Activated CD8-positive, alpha-beta memory T cell treated with anti-CD3 and anti-CD28 coated beads for 4 hours (primary cell): Measurements from ENCODE around the gene PIR.

Experiments used
- DNase-seq, 2 donors: peaks; one replicate each; pipeline ENCODE4 v3.0.0-alpha.2; 2020; ENCODE audit warnings: low read depth in 2 of 2

The PIR gene

GRCh38 chrX:15483891-15484290 lies 9.2 kb downstream of the PIR start:
- no peak for DNase-seq

DNA sequence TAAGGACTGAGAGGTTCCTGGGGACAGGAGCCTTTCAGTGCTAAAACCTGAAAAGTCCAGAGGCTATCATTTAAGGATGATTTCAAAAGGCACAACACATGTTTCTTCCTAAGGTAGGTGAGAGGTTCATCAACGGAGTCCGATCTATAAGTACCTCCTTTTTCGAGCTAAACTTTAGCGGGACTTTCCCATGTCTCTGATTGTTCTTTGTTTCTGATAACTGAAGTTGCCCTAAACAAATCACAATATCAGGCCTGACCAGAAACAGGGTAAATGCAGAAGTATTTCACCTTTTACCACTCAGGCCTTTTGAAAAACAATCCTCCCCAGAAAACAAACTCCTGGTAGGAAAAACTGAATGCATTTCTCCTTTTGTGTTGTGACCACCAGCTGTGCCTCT lies 17.6 kb downstream of the PIR start:
- no peak for DNase-seq

DNA sequence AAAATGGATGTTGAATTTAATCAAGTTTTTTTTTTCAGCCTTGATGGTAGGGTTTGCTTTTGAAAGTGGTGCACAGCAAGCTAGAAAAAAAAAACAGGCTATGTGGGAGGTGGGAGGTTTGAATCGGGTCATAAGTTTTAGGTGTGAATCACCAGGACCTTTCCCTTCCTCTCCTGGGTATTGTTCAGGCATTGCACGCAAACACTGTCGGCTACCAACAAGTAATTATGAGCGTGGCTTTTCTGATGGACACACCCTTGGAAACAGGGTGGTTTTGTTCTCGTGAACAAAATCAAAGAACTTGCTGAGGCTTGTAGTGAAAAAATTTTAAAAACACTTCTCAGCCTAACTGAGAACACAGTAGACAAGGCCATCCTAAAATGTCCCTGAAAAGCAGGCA lies 18.1 kb downstream of the PIR start:
- DNase-seq = no peak

DNA sequence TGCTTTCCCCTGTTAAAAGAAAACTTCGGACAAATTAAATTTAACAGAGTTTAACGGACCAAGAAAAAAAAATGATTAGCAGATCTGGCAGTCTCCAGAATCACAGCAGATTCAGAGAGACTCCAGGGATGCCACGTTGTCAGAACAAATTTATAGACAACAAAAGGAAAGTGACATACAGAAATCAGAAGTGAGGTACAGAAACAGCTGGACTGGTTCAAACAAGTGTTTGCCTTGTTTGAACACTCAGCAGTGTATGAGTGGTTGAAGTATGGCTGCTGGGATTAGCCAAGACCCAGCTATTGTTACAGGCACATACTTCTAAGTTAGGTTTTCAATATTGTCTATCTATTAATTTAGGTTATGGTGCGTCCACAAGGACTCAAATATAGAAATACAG lies 19.1 kb downstream of the PIR start:
- DNase-seq = no peak

GRCh38 chrX:15472531-15472930 lies 20.6 kb downstream of the PIR start:
- no peak for DNase-seq

- peak; percentile 13 to 19 for DNase-seq
These were observed 22.1 kb downstream of the PIR start for GRCh38 chrX:15471028-15471427.

DNA sequence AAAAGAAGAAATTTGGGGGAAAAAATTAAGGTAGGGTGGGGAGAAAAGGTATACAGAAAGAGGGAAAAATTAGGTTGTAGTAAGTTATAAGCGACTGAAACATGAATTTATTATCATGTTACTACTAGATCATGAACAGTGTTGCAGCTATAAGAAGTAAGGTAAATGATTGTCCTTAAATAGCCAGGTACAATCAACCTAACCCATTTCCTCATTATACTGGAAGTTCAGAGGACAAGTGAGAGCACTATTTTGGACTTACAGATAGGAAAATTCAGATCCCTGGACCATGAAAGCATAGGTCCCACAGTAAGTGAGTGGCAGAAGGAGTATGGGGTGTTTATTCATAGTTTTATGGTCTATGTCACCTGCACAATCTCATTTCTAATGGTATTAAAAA lies 23.5 kb downstream of the PIR start:
- no peak for DNase-seq

- DNase-seq = no peak
These were observed 25.1 kb downstream of the PIR start for GRCh38 chrX:15468036-15468435.

DNA sequence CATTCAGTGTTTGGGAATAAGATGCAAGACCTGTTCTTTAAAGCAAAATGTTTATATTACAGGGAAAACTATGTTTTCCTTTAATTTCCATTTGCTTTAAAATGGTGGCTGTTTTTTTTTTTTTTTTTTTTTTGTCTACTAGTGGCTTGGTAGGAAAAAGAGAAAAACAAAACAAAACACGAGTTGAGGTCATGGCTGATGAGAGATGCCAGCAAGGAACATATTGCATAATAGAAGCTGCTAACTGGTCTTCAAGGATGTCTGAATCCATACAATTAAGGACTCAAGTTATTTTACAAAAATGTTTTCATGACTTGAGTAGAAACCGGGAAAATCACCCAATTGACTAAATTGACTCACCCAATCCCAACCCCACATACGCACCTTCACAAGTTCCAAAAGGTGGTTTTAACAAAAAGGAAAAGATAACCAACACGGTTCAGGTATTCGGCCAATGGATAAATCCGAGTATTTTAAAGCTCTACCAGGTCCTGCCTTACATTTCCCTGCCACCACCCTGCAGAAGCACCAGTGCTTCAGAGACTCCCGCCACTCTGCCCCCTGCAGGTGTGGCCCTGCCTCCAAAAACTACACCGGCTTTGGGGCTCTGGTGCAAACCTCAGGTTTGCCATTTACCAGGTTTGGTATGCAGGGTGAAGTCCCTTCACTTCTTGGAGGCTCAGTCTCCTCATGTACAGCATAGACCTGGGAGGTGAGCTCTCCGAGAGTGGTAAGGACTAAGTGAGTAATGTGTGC lies 27.1 kb downstream of the PIR start:
- no peak for DNase-seq

- no peak for DNase-seq
These were observed 27.8 kb downstream of the PIR start for GRCh38 chrX:15465347-15465746.

GRCh38 chrX:15464704-15465103 lies 28.4 kb downstream of the PIR start:
- no peak for DNase-seq

GRCh38 chrX:15451913-15452312 lies 41.2 kb downstream of the PIR start:
- no peak for DNase-seq

DNA sequence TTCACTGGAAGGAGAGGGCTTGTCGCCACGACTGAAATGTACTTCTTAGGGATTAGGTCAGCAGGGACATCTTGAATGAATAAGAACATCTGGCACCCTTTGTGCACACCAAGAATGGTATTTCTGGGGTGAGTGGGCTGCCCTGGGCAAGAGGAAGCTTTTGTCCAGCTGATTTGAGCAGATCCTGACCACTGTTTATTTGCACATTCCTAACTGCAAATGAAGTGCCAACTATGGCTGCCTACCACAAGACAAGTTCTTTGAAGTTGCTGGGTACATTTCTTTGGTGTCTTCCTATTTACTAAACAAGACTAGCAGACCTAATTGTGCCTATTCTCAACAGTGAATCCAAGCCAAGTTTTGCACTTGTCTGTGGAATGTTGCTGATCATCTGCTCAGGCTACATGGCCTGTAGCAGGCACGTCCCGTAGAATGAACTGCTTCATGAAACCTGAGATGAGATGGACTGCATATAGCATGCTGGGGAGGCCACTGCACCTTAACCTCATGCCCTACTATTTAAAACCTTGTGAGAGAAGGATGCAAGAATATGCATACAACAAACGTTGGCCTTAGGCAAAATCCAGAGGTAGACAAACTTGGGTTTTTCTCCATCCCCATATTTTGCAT lies 45.0 kb downstream of the PIR start:
- DNase-seq = no peak

- DNase-seq = no peak
These were observed 51.7 kb downstream of the PIR start for GRCh38 chrX:15441464-15441863.

- DNase-seq = no peak
These were observed 54.8 kb downstream of the PIR start for GRCh38 chrX:15438332-15438731.

GRCh38 chrX:15437724-15438123 lies 55.4 kb downstream of the PIR start:
- no peak for DNase-seq

DNA sequence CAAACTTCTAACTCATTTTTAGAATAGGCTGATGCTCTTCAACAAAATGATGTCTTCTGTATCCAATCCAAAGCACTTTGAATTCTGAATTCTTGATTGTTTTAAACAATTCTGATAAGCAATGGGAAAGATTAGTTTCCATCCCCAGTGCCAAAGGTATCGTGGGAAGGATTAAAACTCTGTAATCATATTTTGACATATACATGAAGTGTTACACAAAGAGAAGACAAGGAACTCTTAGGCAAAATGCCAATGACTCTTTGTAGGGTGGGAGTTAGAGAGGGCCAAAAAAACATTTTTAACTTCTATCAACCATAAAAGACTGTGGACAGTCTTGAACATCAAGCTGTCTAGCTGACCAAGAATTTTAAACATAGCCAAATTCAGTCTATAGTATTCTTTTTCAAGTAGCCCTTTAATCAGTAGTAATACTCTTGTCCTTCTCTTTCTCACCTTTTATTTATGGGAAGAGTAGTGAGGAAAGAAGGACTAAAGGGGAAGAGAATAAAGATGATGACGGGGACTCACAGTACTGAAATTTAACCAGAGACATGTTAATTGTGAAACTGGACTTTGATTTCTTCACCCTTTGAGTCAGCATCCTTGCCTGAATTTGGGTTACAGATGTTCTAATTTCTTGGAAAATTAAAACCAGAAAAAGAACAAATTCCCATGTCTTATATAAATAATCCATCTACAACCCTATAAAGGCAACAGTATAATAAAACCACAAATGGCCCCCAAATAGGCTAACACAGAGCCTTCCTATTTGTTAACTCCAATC lies 57.1 kb downstream of the PIR start:
- DNase-seq = no peak

DNA sequence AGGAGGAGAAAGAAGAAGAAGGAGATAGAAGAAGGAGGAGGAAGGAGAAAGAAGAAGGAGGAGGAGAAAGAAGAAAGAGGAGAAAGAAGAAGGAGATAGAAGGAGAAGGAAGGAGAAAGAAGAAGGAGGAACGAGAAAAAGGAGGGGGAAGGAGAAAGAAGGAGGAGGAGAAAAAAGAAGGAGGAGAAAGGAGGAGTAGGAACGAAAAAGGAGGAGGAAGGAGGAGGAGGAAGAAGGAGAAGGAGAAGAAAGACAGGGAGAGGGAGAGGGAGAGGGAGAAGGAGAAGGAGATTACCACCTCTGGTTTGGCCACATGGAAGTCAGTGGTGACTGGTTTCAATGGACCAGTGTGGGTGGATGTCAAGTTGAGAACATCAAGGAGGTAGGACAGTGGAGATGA lies 58.9 kb downstream of the PIR start:
- DNase-seq = no peak

GRCh38 chrX:15430584-15430983 lies 62.5 kb downstream of the PIR start:
- DNase-seq = no peak

GRCh38 chrX:15430076-15430475 lies 63.1 kb downstream of the PIR start:
- no peak for DNase-seq

- DNase-seq = no peak
These were observed 68.1 kb downstream of the PIR start for GRCh38 chrX:15425024-15425423.

DNA sequence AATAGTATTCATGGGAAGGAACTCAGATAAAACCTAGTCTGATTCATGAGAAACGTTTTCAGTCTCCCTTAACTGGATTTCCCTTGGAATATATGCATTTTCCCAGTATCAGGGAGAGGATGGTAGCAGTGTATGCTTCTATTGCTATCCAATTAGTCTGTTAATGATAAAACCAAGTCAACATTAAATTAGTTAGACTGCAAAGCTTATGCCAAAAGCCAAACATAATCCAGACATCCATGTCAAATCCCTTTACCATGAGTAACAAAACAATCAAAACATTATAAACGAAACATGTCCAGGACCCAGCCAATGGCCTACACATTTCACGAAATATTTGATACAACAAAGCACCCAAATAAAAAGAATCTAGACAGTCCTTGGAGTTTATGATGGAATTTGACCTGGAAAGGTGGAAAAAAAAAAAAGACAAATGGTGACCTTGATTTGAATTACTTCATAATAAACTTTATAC lies 74.4 kb downstream of the PIR start:
- no peak for DNase-seq
